ENCODE results near the gene CDKAL1.
"Not testable (repeated sequence)": the region's sequence is repeated elsewhere in the genome, so short reads cannot be mapped to it uniquely, and the experiment has no call there.

The CDKAL1 gene

GRCh38 chr6:21244897-21245470, 710.7 kb downstream of the CDKAL1 start:
- no peak overlapping the region for H3K4me3 ChIP-seq (replicated peaks; ENCODE audit: low read depth, low read length)
- TF ChIP-seq CTCF (IDR thresholded peaks at IDR 0.05; ENCODE audit: low read length, missing control alignments), result no peak
- DNase-seq (ENCODE audit: low read depth), result no peak

DNA sequence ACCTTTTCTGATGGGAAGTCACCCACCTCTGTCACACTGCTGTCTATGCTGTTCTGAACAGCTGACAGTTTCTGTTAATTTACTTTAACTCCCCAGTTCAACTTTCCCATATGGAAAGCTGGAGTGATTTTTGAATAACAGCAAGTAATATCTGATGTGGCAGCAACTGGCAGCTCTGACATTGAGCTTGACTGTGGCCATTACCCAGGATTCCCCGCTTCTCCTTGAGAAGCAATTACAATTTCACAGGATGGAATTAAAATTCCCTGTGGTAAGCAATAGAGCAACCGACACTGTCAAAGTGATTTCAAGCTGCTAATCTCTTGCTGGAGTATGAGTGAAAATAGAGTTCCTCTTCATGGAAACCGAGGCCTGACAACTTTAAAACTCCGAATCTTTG, 711.2 kb downstream of the CDKAL1 start:
- DNase-seq (ENCODE audit: low read depth), result no peak
- no peak for TF ChIP-seq CTCF (IDR thresholded peaks at IDR 0.05; ENCODE audit: low read length, missing control alignments)
- H3K4me3 ChIP-seq (replicated peaks; ENCODE audit: low read depth, low read length), result no peak overlapping the region

GRCh38 chr6:21246075-21246474, 711.8 kb downstream of the CDKAL1 start:
- H3K4me3 ChIP-seq (replicated peaks; ENCODE audit: low read depth, low read length), result no peak overlapping the region
- no peak for TF ChIP-seq CTCF (IDR thresholded peaks at IDR 0.05; ENCODE audit: low read length, missing control alignments)
- no peak for DNase-seq (ENCODE audit: low read depth)

GRCh38 chr6:21254460-21254859, 720.2 kb downstream of the CDKAL1 start:
- not testable (repeated sequence) for H3K4me3 ChIP-seq (replicated peaks; ENCODE audit: low read depth, low read length); DNase-seq (ENCODE audit: low read depth)

DNA sequence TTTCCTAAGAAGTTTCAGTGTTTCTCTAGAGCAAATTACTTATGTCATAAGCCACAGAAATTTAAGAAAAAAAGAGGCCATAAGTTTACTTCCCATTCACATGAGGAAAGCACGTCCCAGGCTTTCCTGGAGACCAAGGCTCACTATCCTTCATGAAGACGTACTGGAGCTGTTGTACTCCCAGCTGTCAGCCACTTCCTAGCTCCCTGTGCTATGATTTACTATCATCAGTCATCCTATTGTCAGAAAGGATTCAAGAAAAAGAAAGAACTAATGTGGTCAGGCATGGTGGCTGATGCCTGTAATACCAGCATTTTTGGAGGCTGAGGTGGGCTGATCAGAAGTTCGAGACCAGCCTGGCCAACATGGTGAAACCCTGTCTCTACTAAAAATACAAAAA, 721.9 kb downstream of the CDKAL1 start:
- H3K4me3 ChIP-seq (replicated peaks; ENCODE audit: low read depth, low read length), result no peak overlapping the region
- TF ChIP-seq CTCF (IDR thresholded peaks at IDR 0.05; ENCODE audit: low read length, missing control alignments), result no peak
- DNase-seq (ENCODE audit: low read depth), result no peak

DNA sequence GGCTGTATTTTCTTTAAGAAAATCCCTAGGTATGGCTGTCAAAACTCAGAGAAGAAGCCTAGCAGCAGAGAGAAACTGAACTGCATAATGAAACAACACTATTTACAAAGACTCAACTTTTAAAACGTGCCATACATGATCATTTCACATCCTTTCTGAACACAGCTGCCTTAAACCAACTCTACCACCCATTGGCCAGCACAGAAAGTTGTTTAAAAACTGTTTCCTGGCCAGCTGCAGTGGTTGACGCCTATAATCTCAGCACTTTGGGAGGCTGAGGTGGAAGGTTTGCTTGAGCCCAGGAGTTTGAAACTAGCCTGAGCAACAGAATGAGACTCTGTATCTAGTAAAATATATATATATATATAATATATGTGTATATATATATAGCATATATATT, 722.9 kb downstream of the CDKAL1 start:
- no peak for DNase-seq (ENCODE audit: low read depth)
- TF ChIP-seq CTCF (IDR thresholded peaks at IDR 0.05; ENCODE audit: low read length, missing control alignments), result no peak
- H3K4me3 ChIP-seq (replicated peaks; ENCODE audit: low read depth, low read length), result no peak overlapping the region

DNA sequence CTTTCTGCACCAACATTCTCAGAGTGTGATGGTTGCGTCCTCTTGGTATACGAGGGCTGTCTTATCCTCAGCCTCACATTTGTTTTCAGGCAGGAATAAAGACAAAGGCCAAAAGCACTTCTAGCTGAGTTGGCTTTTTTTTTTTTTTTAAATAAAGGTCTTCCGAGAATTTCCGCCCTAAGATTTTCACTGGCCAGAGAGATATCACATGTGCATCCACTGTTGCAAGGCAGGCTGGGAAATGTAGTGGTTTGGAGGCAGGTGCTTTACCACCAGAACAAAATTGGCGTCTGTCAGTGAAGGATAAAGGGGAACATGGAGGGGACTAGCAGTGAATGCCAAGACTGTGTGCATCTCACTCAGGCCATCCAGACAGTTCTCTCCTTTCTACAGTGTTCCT, 724.4 kb downstream of the CDKAL1 start:
- no peak overlapping the region for H3K4me3 ChIP-seq (replicated peaks; ENCODE audit: low read depth, low read length)
- TF ChIP-seq CTCF (IDR thresholded peaks at IDR 0.05; ENCODE audit: low read length, missing control alignments), result no peak
- DNase-seq (ENCODE audit: low read depth), result no peak
